ENCODE measurements around the gene SNRNP40.

The SNRNP40 gene

GRCh38 chr1:31326461-31326860 is 29.9 kb upstream of the SNRNP40 start:
- TF ChIP-seq CTCF (IDR thresholded peaks at IDR 0.05; ENCODE audit: low read depth, low read length, missing control alignments) = no peak
- in situ Hi-C loops (cut with HindIII; ENCODE audit: low sequenced_read_pairs) = no loop called here
- H3K4me3 ChIP-seq (ENCODE audit: low read depth, low read length) = no peak overlapping the region
- DNase-seq (ENCODE audit: low read depth) = no peak

- no peak for DNase-seq (ENCODE audit: low read depth)
- no peak for TF ChIP-seq CTCF (IDR thresholded peaks at IDR 0.05; ENCODE audit: low read depth, low read length, missing control alignments)
- H3K4me3 ChIP-seq (ENCODE audit: low read depth, low read length) = no peak overlapping the region
- in situ Hi-C loops (cut with HindIII; ENCODE audit: low sequenced_read_pairs) = no loop called here
Measured at GRCh38 chr1:31324992-31325391, 28.4 kb upstream of the SNRNP40 start.

- TF ChIP-seq CTCF (IDR thresholded peaks at IDR 0.05; ENCODE audit: low read depth, low read length, missing control alignments) = no peak
- no peak overlapping the region for H3K4me3 ChIP-seq (ENCODE audit: low read depth, low read length)
- no peak for DNase-seq (ENCODE audit: low read depth)
- in situ Hi-C loops (cut with HindIII; ENCODE audit: low sequenced_read_pairs) = no loop called here
Measured at GRCh38 chr1:31324093-31324492, 27.5 kb upstream of the SNRNP40 start.

- no peak for TF ChIP-seq CTCF (IDR thresholded peaks at IDR 0.05; ENCODE audit: low read depth, low read length, missing control alignments)
- no peak for DNase-seq (ENCODE audit: low read depth)
- in situ Hi-C loops (cut with HindIII; ENCODE audit: low sequenced_read_pairs) = no loop called here
- no peak overlapping the region for H3K4me3 ChIP-seq (ENCODE audit: low read depth, low read length)
Measured at GRCh38 chr1:31318146-31318545, 21.6 kb upstream of the SNRNP40 start.

- in situ Hi-C loops (cut with HindIII; ENCODE audit: low sequenced_read_pairs) = no loop called here
- no peak for DNase-seq (ENCODE audit: low read depth)
- no peak overlapping the region for H3K4me3 ChIP-seq (ENCODE audit: low read depth, low read length)
- TF ChIP-seq CTCF (IDR thresholded peaks at IDR 0.05; ENCODE audit: low read depth, low read length, missing control alignments) = no peak
Measured at GRCh38 chr1:31315902-31316301, 19.3 kb upstream of the SNRNP40 start.

GRCh38 chr1:31310198-31310597 is 13.6 kb upstream of the SNRNP40 start:
- no peak for DNase-seq (ENCODE audit: low read depth)

More at GRCh38 chr1:31310198-31310597, 13.6 kb upstream of the SNRNP40 start:
- no peak for TF ChIP-seq CTCF (IDR thresholded peaks at IDR 0.05; ENCODE audit: low read depth, low read length, missing control alignments)
- in situ Hi-C loops (cut with HindIII; ENCODE audit: low sequenced_read_pairs) = no loop called here
- H3K4me3 ChIP-seq (ENCODE audit: low read depth, low read length) = no peak overlapping the region

Measured in astrocyte of the cerebellum (primary cell).